H9 (cell line): ENCODE measurements around the gene ITGA7. TPM values are rescaled to one million over a fixed set of nuclear protein-coding genes. Genes with fewer than 3 reads are reported as not detected.

Experiments used
- DNase-seq: peaks from one replicate; pipeline ENCODE4 v3.0.0-alpha.2; 2017
- H2AFZ ChIP-seq: one replicate; pipeline ENCODE4 v1.6.1; 2013; ENCODE audit warnings: mild to moderate bottlenecking, low read length, control low read depth, moderate library complexity
- H2AK5ac ChIP-seq: 2 replicates; pipeline ENCODE4 v1.6.1; 2013; ENCODE audit warnings: low read length, control low read depth, mixed read lengths; ENCODE audit not compliant: insufficient read length
- H2BK120ac ChIP-seq: one replicate; pipeline ENCODE4 v1.6.1; 2013; ENCODE audit warnings: low read depth, mild to moderate bottlenecking, low read length, control low read depth, inconsistent platforms; ENCODE audit not compliant: poor library complexity, severe bottlenecking
- H2BK12ac ChIP-seq: 2 replicates; pipeline ENCODE4 v1.6.1; 2013; ENCODE audit warnings: low read length, control low read depth, mixed read lengths, low read depth; ENCODE audit not compliant: insufficient read length
- H2BK15ac ChIP-seq: 2 replicates; pipeline ENCODE4 v1.6.1; 2013; ENCODE audit warnings: low read depth, low read length, control low read depth
- H2BK20ac ChIP-seq: one replicate; pipeline ENCODE4 v1.6.1; 2013; ENCODE audit warnings: low read depth, mild to moderate bottlenecking, low read length, control low read depth, inconsistent platforms; ENCODE audit not compliant: poor library complexity, severe bottlenecking
- H2BK5ac ChIP-seq: 2 replicates; pipeline ENCODE4 v1.6.1; 2013; ENCODE audit warnings: low read length, control low read depth, mixed read lengths; ENCODE audit not compliant: insufficient read length
- H3K14ac ChIP-seq: 2 replicates; pipeline ENCODE4 v1.6.1; 2013; ENCODE audit warnings: low read length, control low read depth; ENCODE audit not compliant: insufficient read depth
- H3K18ac ChIP-seq: 2 replicates; pipeline ENCODE4 v1.6.1; 2013; ENCODE audit warnings: low read depth, mild to moderate bottlenecking, mixed read lengths, low read length, control low read depth; ENCODE audit not compliant: insufficient read length
- H3K23ac ChIP-seq: 2 replicates; pipeline ENCODE4 v1.6.1; 2013; ENCODE audit warnings: low read length, control low read depth, mixed read lengths, low read depth; ENCODE audit not compliant: insufficient read length
- H3K23me2 ChIP-seq: 2 replicates; pipeline ENCODE4 v1.6.1; 2013; ENCODE audit warnings: low read depth, mild to moderate bottlenecking, mixed read lengths, low read length, control low read depth; ENCODE audit not compliant: insufficient read length, poor library complexity, severe bottlenecking
- H3K27ac ChIP-seq: 2 replicates; pipeline ENCODE4 v1.5.1; 2013; ENCODE audit warnings: low read length, control low read depth, mixed read lengths, low read depth; ENCODE audit not compliant: insufficient read length
- H3K27me3 ChIP-seq: 2 replicates; pipeline ENCODE4 v1.6.1; 2013; ENCODE audit warnings: low read length, control low read depth, inconsistent platforms; ENCODE audit not compliant: insufficient read depth
- H3K4ac ChIP-seq: 2 replicates; pipeline ENCODE4 v1.6.1; 2013; ENCODE audit warnings: low read depth, mild to moderate bottlenecking, control low read depth, inconsistent platforms, low read length, moderate library complexity
- H3K4me1 ChIP-seq: 2 replicates; pipeline ENCODE4 v1.6.1; 2013; ENCODE audit warnings: low read length, control low read depth, inconsistent platforms; ENCODE audit not compliant: insufficient read depth
- H3K4me2 ChIP-seq: 2 replicates; pipeline ENCODE4 v1.6.1; 2013; ENCODE audit warnings: low read length, control low read depth, mixed read lengths; ENCODE audit not compliant: insufficient read length, insufficient read depth
- H3K56ac ChIP-seq: 2 replicates; pipeline ENCODE4 v1.6.1; 2013; ENCODE audit warnings: low read depth, mild to moderate bottlenecking, mixed read lengths, low read length, control low read depth; ENCODE audit not compliant: insufficient read length
- H3K79me1 ChIP-seq: 2 replicates; pipeline ENCODE4 v1.6.1; 2013; ENCODE audit warnings: low read depth, mild to moderate bottlenecking, moderate library complexity, low read length, control low read depth, inconsistent platforms; ENCODE audit not compliant: insufficient read depth, poor library complexity, severe bottlenecking
- H3K79me2 ChIP-seq: 2 replicates; pipeline ENCODE4 v1.6.1; 2013; ENCODE audit warnings: low read length, control low read depth, inconsistent platforms; ENCODE audit not compliant: insufficient read depth
- H3K9ac ChIP-seq: 2 replicates; pipeline ENCODE4 v1.6.1; 2013; ENCODE audit warnings: low read length, control low read depth, mixed read lengths; ENCODE audit not compliant: insufficient read length; ENCODE audit errors: extremely low read depth
- H3K9me3 ChIP-seq: one replicate; pipeline ENCODE4 v1.6.1; 2013; ENCODE audit warnings: low read depth, low read length, inconsistent platforms; ENCODE audit not compliant: control insufficient read depth
- H3T11ph ChIP-seq: one replicate; pipeline ENCODE4 v1.6.1; 2013; ENCODE audit warnings: mild to moderate bottlenecking, low read length, control low read depth, inconsistent platforms
- H4K20me1 ChIP-seq: one replicate; pipeline ENCODE4 v1.6.1; 2013; ENCODE audit not compliant: control insufficient read depth, insufficient read length, insufficient read depth
- H4K5ac ChIP-seq: 2 replicates; pipeline ENCODE4 v1.6.1; 2013; ENCODE audit warnings: low read depth, mild to moderate bottlenecking, mixed read lengths, low read length, control low read depth; ENCODE audit not compliant: insufficient read length
- H4K8ac ChIP-seq: replicated peaks from 2 replicates; pipeline ENCODE4 v1.6.1; 2013; ENCODE audit warnings: low read length, control low read depth, mixed read lengths, low read depth; ENCODE audit not compliant: insufficient read length
- H4K91ac ChIP-seq: 2 replicates; pipeline ENCODE4 v1.6.1; 2013; ENCODE audit warnings: low read depth, mild to moderate bottlenecking, moderate library complexity, mixed read lengths, low read length, control low read depth; ENCODE audit not compliant: insufficient read length
- H3K27ac Mint-ChIP-seq, 3 experiments: 2 replicates in 2 of 3; 3 replicates in 1 of 3; pipeline ENCODE4 v1.8.0; 2020 to 2021; ENCODE audit warnings: mixed read lengths in 3 of 3, mild to moderate bottlenecking in 1 of 3, moderate library complexity in 1 of 3
- H3K27me3 Mint-ChIP-seq: 2 replicates; pipeline ENCODE4 v1.8.0; 2021; ENCODE audit warnings: low read depth, mild to moderate bottlenecking, moderate library complexity, mixed read lengths
- H3K36me3 Mint-ChIP-seq, 3 experiments: 2 replicates in 2 of 3; 3 replicates in 1 of 3; pipeline ENCODE4 v1.8.0; 2020 to 2021; ENCODE audit warnings: low read depth in 3 of 3, mixed read lengths in 3 of 3; ENCODE audit not compliant: insufficient read depth in 1 of 3
- H3K4me1 Mint-ChIP-seq, 2 experiments: 2 replicates each; pipeline ENCODE4 v1.8.0; 2020; ENCODE audit warnings: mixed read lengths in 2 of 2
- H3K4me3 Mint-ChIP-seq, 2 experiments: 2 replicates in 1 of 2; 3 replicates in 1 of 2; pipeline ENCODE4 v1.8.0; 2020 to 2021; ENCODE audit warnings: mild to moderate bottlenecking in 2 of 2, mixed read lengths in 2 of 2, moderate library complexity in 1 of 2
- H3K9me3 Mint-ChIP-seq, 2 experiments: 2 replicates in 1 of 2; 3 replicates in 1 of 2; pipeline ENCODE4 v1.8.0; 2020; ENCODE audit warnings: mild to moderate bottlenecking in 2 of 2, mixed read lengths in 2 of 2, moderate library complexity in 1 of 2
- CTCF ChIP-seq: fragments of 200-600 bp; sonication (generic); conservative IDR thresholded peaks from 3 replicates; pipeline ENCODE4 v1.8.0; 2021; ENCODE audit warnings: antibody characterized with exemption, mild to moderate bottlenecking
- WGBS: extraction: QIAGEN DNeasy Blood & Tissue Kit; methylation state at CpG from one replicate; pipeline ENCODE4 v1.1.7; 2013; ENCODE audit warnings: missing lambda C conversion rate, low lambda C conversion rate, mixed read lengths; ENCODE audit not compliant: insufficient read length; ENCODE audit errors: extremely low coverage; 5-methylcytosine and 5-hydroxymethylcytosine counted together
- total RNA-seq: library from RNA; stranded (reverse); gene quantifications from 2 replicates; pipeline ENCODE4 v1.2.1, GENCODE V29; 2021

Gene ITGA7
- total RNA-seq, 1 experiment from 2014 or later = 119 TPM

- Mint-ChIP-seq H3K4me3 (peak overlapping the region; percentile 90 to 91), H3K9me3 (peaks cover 0 to 3% of the 10 kb centered on the region in 2 experiments; a peak in 3 of 5 replicates), H3K27ac (peak overlapping the region; percentile 46 to 99 (median 96); a peak in 6 of 7 replicates), H3K36me3 (peaks cover 0 to 8% (median 0%) of the 10 kb centered on the region in 3 experiments; a peak in 3 of 7 replicates), H3K4me1 (peaks cover 38 to 41% of the 10 kb centered on the region in 2 experiments), H3K27me3 (peaks cover 12% of the 10 kb centered on the region)
- no peaks in the 10 kb centered on the region for H3K9me3 ChIP-seq
- no peak overlapping the region for H4K91ac ChIP-seq
- no peak for TF ChIP-seq CTCF
- H2BK20ac ChIP-seq = no peak overlapping the region
- peak overlapping the region; percentile 61 for H3K9ac ChIP-seq
- H2AK5ac ChIP-seq = no peak overlapping the region
- no peak overlapping the region for H3K23ac ChIP-seq
- no peak overlapping the region for H2BK120ac ChIP-seq
- H3K27me3 ChIP-seq = no peaks in the 10 kb centered on the region; the same call in 1 of the 2 replicates
- no peak overlapping the region for H4K5ac ChIP-seq
- H2AFZ ChIP-seq = no peak overlapping the region
- peak overlapping the region; percentile 71 for H3K4me2 ChIP-seq
- no peak overlapping the region for H3K56ac ChIP-seq
- H3K4ac ChIP-seq = no peak overlapping the region
- H4K8ac ChIP-seq = no peak overlapping the region
- peaks cover 9% of the 10 kb centered on the region for H3K23me2 ChIP-seq
- no CpG with 5 or more reads among the region's 8 CpGs for WGBS
- no peak for DNase-seq
- H3T11ph ChIP-seq = no peak overlapping the region
- peaks cover 13% of the 10 kb centered on the region; the same call in 1 of the 2 replicates for H3K4me1 ChIP-seq
- no peak overlapping the region for H3K14ac ChIP-seq
- H3K27ac ChIP-seq = no peak overlapping the region
- no peak overlapping the region for H2BK15ac ChIP-seq
- H2BK12ac ChIP-seq = no peak overlapping the region
- no peak overlapping the region for H3K18ac ChIP-seq
- H4K20me1 ChIP-seq = no peaks in the 10 kb centered on the region
- H3K79me1 ChIP-seq = no peaks in the 10 kb centered on the region
- no peaks in the 10 kb centered on the region for H3K79me2 ChIP-seq
- H2BK5ac ChIP-seq = no peak overlapping the region
Observed at GRCh38 chr12:55717011-55718007, 9.6 kb upstream of the ITGA7 start.
